HEK293T (cell line): ENCODE measurements around the gene ZBED4.

Experiments
- BHLHE40 ChIP-seq: fragments of 450-650 bp; IDR thresholded peaks from 2 replicates; pipeline ENCODE4 v1.6.1; 2016; ENCODE audit warnings: mild to moderate bottlenecking, moderate library complexity, borderline replicate concordance
- ELF4 ChIP-seq: fragments of 450-650 bp; IDR thresholded peaks from 2 replicates; pipeline ENCODE4 v1.6.1; 2017; ENCODE audit warnings: antibody characterized with exemption
- FOXA1 ChIP-seq: fragments of 450-650 bp; IDR thresholded peaks from 2 replicates; pipeline ENCODE4 v1.6.1; 2016; ENCODE audit warnings: mild to moderate bottlenecking
- SP1 ChIP-seq: fragments of 450-650 bp; IDR thresholded peaks from 2 replicates; pipeline ENCODE4 v1.6.1; 2017
- TARDBP ChIP-seq: fragments of 450-650 bp; IDR thresholded peaks from 2 replicates; pipeline ENCODE4 v1.6.1; 2016

GRCh38 chr22:49823289-49824045, 30.2 kb upstream of the ZBED4 start:
- TF ChIP-seq ELF4 (no peak), FOXA1 (no peak), BHLHE40 (no peak), TARDBP (no peak), SP1 (no peak)
